HepG2 (cell line): ENCODE measurements around the gene ZNF655. TPM values are rescaled to one million over a fixed set of nuclear protein-coding genes. Genes with fewer than 3 reads are reported as not detected.
A peak's percentile ranks its signal among the peaks of the same experiment; 100 is the strongest.

ENCODE experiments used
- ATAC-seq: fragments of 200-7000 bp; cut with Tn5 transposase; 3 replicates; pipeline ENCODE4 v1.9.1; 2020; ENCODE audit warnings: mild to moderate bottlenecking, moderate library complexity
- BruUV-seq: library from RNA; stranded (reverse); fragments of 400-500 nt; replicated peaks from 2 replicates; lab custom pipeline; 2021; lab: Mats Ljungman, UMichigan
- CTCF ChIA-PET: fragments of 300-600 bp; formaldehyde crosslinking; extraction: SDS; loops from one replicate; lab custom pipeline; 2021; ENCODE audit warnings: low total read pairs, inconsistent platforms, low intra/inter-chr PET ratio; lab: Yijun Ruan, JAX
- POLR2A ChIA-PET: fragments of 350-600 bp; sonication (Branson Sonifier 250); formaldehyde crosslinking; loops from one replicate; lab custom pipeline; 2020; ENCODE audit warnings: antibody characterized with exemption, inconsistent platforms; lab: Yijun Ruan, JAX
- DNase-seq: peaks from one replicate; pipeline ENCODE4 v3.0.0-alpha.2; 2015; ENCODE audit warnings: low spot score
- FAIRE-seq: peaks from 3 replicates; lab custom pipeline; 2011; peaks lifted over from hg19 to GRCh38; lab: Jason Lieb, UNC
- H2AFZ ChIP-seq: one replicate; pipeline ENCODE4 v1.6.1; 2011; ENCODE audit warnings: low read length, inconsistent platforms
- H3K27ac ChIP-seq: fragments of 300-600 bp; 3 replicates; pipeline ENCODE4 v1.8.0; 2011; ENCODE audit warnings: mixed run types, mild to moderate bottlenecking, mixed read lengths, low read length, inconsistent platforms; ENCODE audit not compliant: insufficient read depth; ENCODE audit errors: extremely low read length
- H3K27me3 ChIP-seq, 2 experiments: fragments of 200-600 bp in 1 of 2; 2 replicates in 1 of 2; 3 replicates in 1 of 2; pipeline versions ENCODE4 v1.6.0 to v1.8.0; 2011; ENCODE audit warnings: low read length in 2 of 2, mild to moderate bottlenecking in 2 of 2, moderate library complexity in 2 of 2, inconsistent platforms in 1 of 2; ENCODE audit not compliant: insufficient read depth in 2 of 2, control insufficient read depth in 1 of 2
- H3K36me3 ChIP-seq, 2 experiments: fragments of 200-600 bp in 1 of 2; replicated peaks in 1 of 2; 2 replicates in 1 of 2; 3 replicates in 1 of 2; pipeline versions ENCODE4 v1.5.1 to v1.8.0; 2011; ENCODE audit warnings: low read length in 2 of 2, inconsistent platforms in 1 of 2; ENCODE audit not compliant: insufficient read depth in 2 of 2, control insufficient read depth in 1 of 2
- H3K4me1 ChIP-seq: 2 replicates; pipeline ENCODE4 v1.5.1; 2012; ENCODE audit warnings: low read length, inconsistent platforms; ENCODE audit not compliant: insufficient read depth
- H3K4me2 ChIP-seq: 2 replicates; pipeline ENCODE4 v1.6.0; 2011; ENCODE audit warnings: low read depth, low read length, inconsistent platforms
- H3K4me3 ChIP-seq, 3 experiments: fragments of 200-600 bp in 1 of 3; sonication (generic), shearing (Covaris generic) in 1 of 3; replicated peaks in 1 of 3; 2 replicates each; pipeline ENCODE4 v1.5.1; 2011 to 2016; ENCODE audit warnings: low read length in 3 of 3, inconsistent platforms in 2 of 3, low read depth in 2 of 3, mild to moderate bottlenecking in 2 of 3, control low read depth in 1 of 3, mixed read lengths in 1 of 3; ENCODE audit not compliant: insufficient read depth in 1 of 3
- H3K79me2 ChIP-seq: one replicate; pipeline ENCODE4 v1.6.1; 2011; ENCODE audit warnings: low read length, inconsistent platforms; ENCODE audit not compliant: insufficient read depth
- H3K9ac ChIP-seq: 2 replicates; pipeline ENCODE4 v1.6.0; 2011; ENCODE audit warnings: mild to moderate bottlenecking, low read depth, low read length, inconsistent platforms; ENCODE audit not compliant: insufficient read depth
- H3K9me3 ChIP-seq: 2 replicates; pipeline ENCODE4 v1.5.1; 2012; ENCODE audit warnings: mild to moderate bottlenecking, low read length
- H4K20me1 ChIP-seq: 2 replicates; pipeline ENCODE4 v1.6.0; 2011; ENCODE audit warnings: inconsistent platforms, mild to moderate bottlenecking, low read length, moderate library complexity; ENCODE audit not compliant: insufficient read depth
- CC2D1A ChIP-seq: sonication (generic); formaldehyde crosslinking; IDR thresholded peaks from 2 replicates; pipeline ENCODE4 v1.8.1; 2023; ENCODE audit warnings: mild to moderate bottlenecking, missing genetic modification reagents
- EEA1 ChIP-seq: sonication (generic); formaldehyde crosslinking; IDR thresholded peaks from 2 replicates; pipeline ENCODE4 v1.5.1; 2020; ENCODE audit warnings: mild to moderate bottlenecking, missing genetic modification reagents, borderline replicate concordance
- FOXA1 ChIP-seq, 2 experiments: fragments of 450-650 bp in 1 of 2; sonication (generic) in 1 of 2; formaldehyde crosslinking in 1 of 2; IDR thresholded peaks; 2 replicates each; pipeline versions ENCODE4 v1.4.0 to v1.6.1; 2016 to 2020; ENCODE audit warnings: missing genetic modification reagents in 1 of 2
- HHEX ChIP-seq: IDR thresholded peaks from 2 replicates; pipeline ENCODE4 v1.6.1; 2016; ENCODE audit warnings: control low read depth
- KDM4B ChIP-seq: sonication (generic); formaldehyde crosslinking; IDR thresholded peaks from 2 replicates; pipeline ENCODE4 v1.4.0; 2020; ENCODE audit warnings: missing genetic modification reagents
- MLXIP ChIP-seq: sonication (generic); formaldehyde crosslinking; IDR thresholded peaks from 2 replicates; pipeline ENCODE4 v1.9.0; 2021; ENCODE audit warnings: missing genetic modification reagents, borderline replicate concordance
- MXD1 ChIP-seq: sonication (generic); formaldehyde crosslinking; IDR thresholded peaks from 2 replicates; pipeline ENCODE4 v1.4.0; 2020; ENCODE audit warnings: mild to moderate bottlenecking, missing genetic modification reagents
- SIX1 ChIP-seq: sonication (generic); formaldehyde crosslinking; IDR thresholded peaks from 2 replicates; pipeline ENCODE4 v1.4.0; 2020; ENCODE audit warnings: missing genetic modification reagents, borderline replicate concordance
- THAP11 ChIP-seq: IDR thresholded peaks from 2 replicates; pipeline ENCODE4 v1.6.1; 2016; ENCODE audit warnings: missing biosample characterization, missing genetic modification reagents
- XRCC5 ChIP-seq: fragments of 200-400 bp; formaldehyde crosslinking; optimal IDR thresholded peaks from 2 replicates; pipeline ENCODE3; 2017; ENCODE audit warnings: mild to moderate bottlenecking, low read length
- ZFX ChIP-seq: sonication (generic); formaldehyde crosslinking; IDR thresholded peaks from 2 replicates; pipeline ENCODE4 v1.4.0; 2020; ENCODE audit warnings: mild to moderate bottlenecking, low read depth, missing genetic modification reagents, moderate library complexity
- ZNF225 ChIP-seq: sonication (generic); formaldehyde crosslinking; IDR thresholded peaks from 2 replicates; pipeline ENCODE4 v1.4.0; 2020; ENCODE audit warnings: mild to moderate bottlenecking, missing genetic modification reagents
- ZNF276 ChIP-seq: sonication (generic); formaldehyde crosslinking; IDR thresholded peaks from 2 replicates; pipeline ENCODE4 v1.4.0; 2020; ENCODE audit warnings: mild to moderate bottlenecking, low read depth, missing genetic modification reagents
- ZNF354B ChIP-seq: sonication (generic); formaldehyde crosslinking; IDR thresholded peaks from 2 replicates; pipeline ENCODE4 v1.8.0; 2022; ENCODE audit warnings: mild to moderate bottlenecking, missing genetic modification reagents
- ZNF460 ChIP-seq: sonication (generic); formaldehyde crosslinking; IDR thresholded peaks from 2 replicates; pipeline ENCODE4 v1.5.1; 2020; ENCODE audit warnings: missing genetic modification reagents, mild to moderate bottlenecking, borderline replicate concordance
- ZNF563 ChIP-seq: sonication (generic); formaldehyde crosslinking; IDR thresholded peaks from 2 replicates; pipeline ENCODE4 v1.8.0; 2022; ENCODE audit warnings: mild to moderate bottlenecking, moderate library complexity, missing genetic modification reagents
- ZNF720 ChIP-seq: sonication (generic); formaldehyde crosslinking; IDR thresholded peaks from 2 replicates; pipeline ENCODE4 v1.4.0; 2020; ENCODE audit warnings: missing genetic modification reagents
- WGBS: methylation state at CpG from one replicate; pipeline ENCODE4 v1.1.6; 2017; ENCODE audit warnings: low lambda C conversion rate; 5-methylcytosine and 5-hydroxymethylcytosine counted together
- in situ Hi-C: cut with HindIII; loops from 2 replicates; pipeline ENCODE4 v1.10.0; 2017; ENCODE audit warnings: low pct_unique_long_range_greater_than_20kb; ENCODE audit not compliant: extremely low pct_ligation_motif_present
- intact Hi-C: fragments of 100-400 bp; cut with micrococcal nuclease; formaldehyde crosslinking; loops from one replicate; pipeline ENCODE4 v1.10.0; 2022; ENCODE audit not compliant: unreplicated experiment
- polyA plus RNA-seq, 8 experiments: library from polyadenylated mRNA; depleted of rRNA in 3 of 8; stranded (reverse) in 7 of 8; unstranded in 1 of 8; fragments of >200 nt; fragmentation: Illumina TruSeq in 4 of 8; extraction: Trizol in 4 of 8; gene quantifications; 2 replicates each; pipeline versions ENCODE4 v1.2.1 to v1.2.3, GENCODE V29; 2011 to 2016; ENCODE audit warnings: low read depth in 4 of 8, missing spikeins in 1 of 8, mixed read lengths in 1 of 8; ENCODE audit not compliant: insufficient read depth in 1 of 8
- total RNA-seq, 5 experiments: library from RNA; depleted of rRNA; stranded (reverse); fragments of >200 nt; fragmentation: Illumina TruSeq; extraction: Trizol; gene quantifications; 2 replicates each; pipeline ENCODE4 v1.2.3, GENCODE V29; 2016; ENCODE audit warnings: low read depth in 1 of 5

The ZNF655 gene
- total and polyA plus RNA-seq, 2 of the 13 experiments (the other 11 are each of a cell fraction or from before 2014, with no cell fraction given) = 53.4 to 75.6 TPM

GRCh38 chr7:99616359-99617191 is 58.1 kb downstream of the ZNF655 start, which contains the start of gene ZSCAN25 (continued):
- TF ChIP-seq FOXA1 (IDR thresholded peaks at IDR 0.05) = no peak
- TF ChIP-seq FOXA1 (CRISPR knock-in tag; IDR thresholded peaks at IDR 0.05) = peak; percentile 43; the same call in 1 of the 2 replicates
- peak; percentile 94 for TF ChIP-seq THAP11 (CRISPR knock-in tag)
- peak; percentile 71; the same call in 1 of the 2 replicates for TF ChIP-seq ZNF225 (CRISPR knock-in tag)
- TF ChIP-seq ZNF720 = no peak
- peak; percentile 81 for TF ChIP-seq MXD1 (CRISPR knock-in tag)
- no peak for TF ChIP-seq SIX1

GRCh38 chr7:99617192-99617781 is 58.8 kb downstream of the ZNF655 start:
- H3K79me2 ChIP-seq = peaks cover 27% of the 10 kb centered on the region
- WGBS = 11% methylated on average over 17 of the region's 22 CpGs
- peak overlapping the region; percentile 99 for H3K9ac ChIP-seq
- peaks cover 25% of the 10 kb centered on the region for H3K4me1 ChIP-seq
- DNase-seq (no peak), ATAC-seq (no peak), FAIRE-seq (no peak)
- H3K9me3 ChIP-seq = no peaks in the 10 kb centered on the region
- ChIA-PET CTCF (no interaction called here), POLR2A (interaction anchor here (1.2 to 2.9 kb wide), 14 partner anchors 14 to 359 kb away, joined by 3 to 23 read pairs (median 6); partner anchors contain the start of genes ATP5MF, AZGP1, TRIM4 and ZKSCAN5)
- no peaks in the 10 kb centered on the region for H4K20me1 ChIP-seq
- H3K27me3 ChIP-seq = no peaks in the 10 kb centered on the region; a peak in 1 of 5 replicates
- peak overlapping the region; percentile 97 for H3K4me2 ChIP-seq
- BruUV-seq = TSS peak; percentile 57
- intact Hi-C loops = loop anchor here (2.0 kb wide), 1 partner anchor 58 kb away; the partner anchor contains the start of gene ZNF655
- H2AFZ ChIP-seq = no peak overlapping the region
- peak overlapping the region; percentile 96 for H3K27ac ChIP-seq
- in situ Hi-C loops = no loop called here
- H3K36me3 ChIP-seq = peaks cover 20 to 38% of the 10 kb centered on the region in 2 experiments
- H3K4me3 ChIP-seq = peak overlapping the region; percentile 93 to 98 (median 96)
- TF ChIP-seq ZNF563 (CRISPR knock-in tag) = no peak
- TF ChIP-seq CC2D1A (CRISPR knock-in tag) = no peak
- no peak for TF ChIP-seq XRCC5
- no peak; the same call in none of the 2 replicates for TF ChIP-seq ZNF460 (CRISPR knock-in tag)
- TF ChIP-seq HHEX = no peak
- no peak for TF ChIP-seq ZNF354B (CRISPR knock-in tag)
- no peak for TF ChIP-seq ZNF276
- peak; percentile 5; the same call in 1 of the 2 replicates for TF ChIP-seq EEA1 (CRISPR knock-in tag)
- no peak for TF ChIP-seq KDM4B (CRISPR knock-in tag)
- TF ChIP-seq ZFX (CRISPR knock-in tag) = no peak
- no peak for TF ChIP-seq MLXIP (CRISPR knock-in tag)
